Activated CD8-positive, alpha-beta T cell treated with anti-CD3 and anti-CD28 coated beads for 36 hours (primary cell): ENCODE results near the gene SRMS. TPM values are rescaled to one million over a fixed set of nuclear protein-coding genes. Genes with fewer than 3 reads are reported as not detected.

ENCODE experiments used
- ATAC-seq: fragments of 200-7000 bp; cut with Tn5 transposase; one replicate; pipeline ENCODE4 v1.10.0; 2021; ENCODE audit warnings: mild to moderate bottlenecking, moderate library complexity
- CTCF ChIA-PET: fragments of 350-600 bp; sonication (Branson Sonifier 250); formaldehyde crosslinking; loops from one replicate; lab custom pipeline; 2021; ENCODE audit warnings: antibody characterized with exemption; lab: Charles Lee
- POLR2A ChIA-PET: fragments of 350-600 bp; sonication (Branson Sonifier 250); formaldehyde crosslinking; loops from one replicate; lab custom pipeline; 2021; ENCODE audit warnings: antibody characterized with exemption; lab: Charles Lee
- DNase-seq: peaks from one replicate; pipeline ENCODE4 v3.0.0-alpha.2; 2020
- H3K27ac Mint-ChIP-seq: one replicate; pipeline ENCODE4 v1.8.0; 2021; ENCODE audit warnings: mild to moderate bottlenecking, mixed read lengths
- H3K27me3 Mint-ChIP-seq: one replicate; pipeline ENCODE4 v1.8.0; 2021; ENCODE audit warnings: mixed read lengths
- H3K36me3 Mint-ChIP-seq: one replicate; pipeline ENCODE4 v1.8.0; 2021; ENCODE audit warnings: low read depth, mixed read lengths
- H3K4me1 Mint-ChIP-seq: one replicate; pipeline ENCODE4 v1.8.0; 2021; ENCODE audit warnings: low read depth, mixed read lengths
- H3K4me3 Mint-ChIP-seq: one replicate; pipeline ENCODE4 v1.8.0; 2021; ENCODE audit warnings: mild to moderate bottlenecking, moderate library complexity, mixed read lengths
- H3K9me3 Mint-ChIP-seq: one replicate; pipeline ENCODE4 v1.8.0; 2021; ENCODE audit warnings: mixed read lengths
- CTCF ChIP-seq: fragments of 200-600 bp; IDR thresholded peaks from one replicate; pipeline ENCODE4 v1.8.0; 2022; ENCODE audit warnings: antibody characterized with exemption, mild to moderate bottlenecking
- intact Hi-C: fragments of 100-400 bp; cut with micrococcal nuclease; formaldehyde crosslinking; loops from one replicate; pipeline ENCODE4 v1.10.0; 2022
- total RNA-seq, 2 experiments: library from RNA; stranded (reverse); gene quantifications; one replicate each; pipeline ENCODE4 v1.2.3, GENCODE V29; 2021

SRMS gene
- total RNA-seq, 2 experiments from 2014 or later = not detected

GRCh38 chr20:63567136-63567385 is 19.5 kb upstream of the SRMS start:
- no peak for DNase-seq
- TF ChIP-seq CTCF = no peak
- H3K27me3 Mint-ChIP-seq = no peaks in the 10 kb centered on the region
- H3K4me3 Mint-ChIP-seq = no peak overlapping the region
- no peak overlapping the region for H3K27ac Mint-ChIP-seq
- no peaks in the 10 kb centered on the region for H3K9me3 Mint-ChIP-seq
- ChIA-PET POLR2A (interaction anchor here (1.0 kb wide), 3 partner anchors 10 to 465 kb away, joined by 3 to 4 read pairs (median 4); no protein-coding TSS in a partner anchor), CTCF (interaction anchor here (0.6 to 1.5 kb wide), 5 partner anchors 16 to 298 kb away, joined by 3 to 4 read pairs (median 3); partner anchors contain the start of gene GMEB2)
- ATAC-seq = no peak
- H3K4me1 Mint-ChIP-seq = peaks cover 18% of the 10 kb centered on the region
- H3K36me3 Mint-ChIP-seq = no peaks in the 10 kb centered on the region
- intact Hi-C loops = no loop called here

- H3K36me3 Mint-ChIP-seq = no peaks in the 10 kb centered on the region
- H3K27ac Mint-ChIP-seq = no peak overlapping the region
- ATAC-seq = no peak
- POLR2A ChIA-PET = interaction anchor here (0.6 to 1.0 kb wide), 3 partner anchors 9 to 22 kb away, joined by 3 to 4 read pairs (median 4); no protein-coding TSS in a partner anchor
- H3K4me3 Mint-ChIP-seq = no peak overlapping the region
- CTCF ChIA-PET = interaction anchor here (0.6 to 1.4 kb wide), 2 partner anchors 61 to 298 kb away, joined by 3 read pairs; partner anchors contain the start of gene GMEB2
- H3K9me3 Mint-ChIP-seq = no peaks in the 10 kb centered on the region
- intact Hi-C loops = no loop called here
- H3K4me1 Mint-ChIP-seq = peaks cover 18% of the 10 kb centered on the region
- no peaks in the 10 kb centered on the region for H3K27me3 Mint-ChIP-seq
- DNase-seq = no peak
- no peak for TF ChIP-seq CTCF
These were observed 19.0 kb upstream of the SRMS start for GRCh38 chr20:63566395-63567135.

- ChIA-PET CTCF (interaction anchor here (1.5 kb wide), 1 partner anchor 28 kb away, joined by 5 read pairs; no protein-coding TSS in a partner anchor), POLR2A (interaction anchor here (0.6 kb wide), 2 partner anchors 21 to 572 kb away, joined by 3 read pairs; no protein-coding TSS in a partner anchor)
- DNase-seq = no peak
- intact Hi-C loops = no loop called here
- ATAC-seq = no peak
- Mint-ChIP-seq H3K4me3 (no peak overlapping the region), H3K36me3 (no peaks in the 10 kb centered on the region), H3K27me3 (no peaks in the 10 kb centered on the region), H3K27ac (no peak overlapping the region), H3K4me1 (peaks cover 18% of the 10 kb centered on the region), H3K9me3 (no peaks in the 10 kb centered on the region)
- no peak for TF ChIP-seq CTCF
These were observed 18.3 kb upstream of the SRMS start for GRCh38 chr20:63565699-63566335.

GRCh38 chr20:63565021-63565698 is 17.6 kb upstream of the SRMS start:
- no peak for TF ChIP-seq CTCF
- H3K9me3 Mint-ChIP-seq = no peaks in the 10 kb centered on the region

More at GRCh38 chr20:63565021-63565698, 17.6 kb upstream of the SRMS start:
- H3K4me1 Mint-ChIP-seq = peaks cover 18% of the 10 kb centered on the region
- ATAC-seq = no peak
- H3K27me3 Mint-ChIP-seq = no peaks in the 10 kb centered on the region
- ChIA-PET POLR2A (interaction anchor here (0.6 kb wide), 1 partner anchor 573 kb away, joined by 3 read pairs; no protein-coding TSS in a partner anchor), CTCF (interaction anchor here (1.5 kb wide), 1 partner anchor 27 kb away, joined by 5 read pairs; no protein-coding TSS in a partner anchor)
- intact Hi-C loops = no loop called here
- no peak for DNase-seq
- no peak overlapping the region for H3K27ac Mint-ChIP-seq
- H3K36me3 Mint-ChIP-seq = peaks cover 3% of the 10 kb centered on the region
- no peak overlapping the region for H3K4me3 Mint-ChIP-seq
